NT2/D1 (cell line): ENCODE measurements around the gene HTR3D.

ENCODE experiments used
- YY1 ChIP-seq: IDR thresholded peaks from 2 replicates; pipeline ENCODE4 v1.6.1; 2011; ENCODE audit not compliant: insufficient read length, insufficient read depth
- ZNF274 ChIP-seq: IDR thresholded peaks from 2 replicates; pipeline ENCODE4 v1.6.1; 2011; ENCODE audit warnings: mild to moderate bottlenecking, low read depth, low read length

- TF ChIP-seq ZNF274, result no peak
- no peak for TF ChIP-seq YY1
Measured at GRCh38 chr3:184037816-184038215, 6.3 kb downstream of the HTR3D start.
